Right lobe of liver (tissue), 6 donors: Measurements from ENCODE around the gene GTF2H2. TPM values are rescaled to one million over a fixed set of nuclear protein-coding genes. Genes with fewer than 3 reads are reported as not detected.
A peak's percentile ranks its signal among the peaks of the same experiment; 100 is the strongest.
"Not testable (repeated sequence)": the region's sequence is repeated elsewhere in the genome, so short reads cannot be mapped to it uniquely, and the experiment has no call there.

ENCODE experiments used
- ATAC-seq, 4 donors: fragments of 200-7000 bp; cut with Tn5 transposase; one replicate each; pipeline ENCODE4 v1.9.1; 2020; ENCODE audit warnings: mild to moderate bottlenecking in 4 of 4, moderate library complexity in 4 of 4
- DNase-seq, 3 donors: peaks; one replicate each; pipeline ENCODE4 v3.0.0-alpha.2; 2020
- H3K27ac ChIP-seq, 3 donors: fragments of 200-600 bp; one replicate each; pipeline ENCODE4 v1.8.0; 2022
- H3K27me3 ChIP-seq, 2 donors: fragments of 200-600 bp; one replicate each; pipeline ENCODE4 v1.8.0; 2022
- H3K36me3 ChIP-seq, 4 donors: fragments of 200-600 bp; sonication (generic) in 1 of 4; one replicate each; pipeline versions ENCODE4 v1.5.1 to v1.8.0; 2017 to 2022; ENCODE audit warnings: control low read depth in 1 of 4
- H3K4me1 ChIP-seq, 4 donors: fragments of 200-600 bp; sonication (generic) in 1 of 4; one replicate each; pipeline versions ENCODE4 v1.5.1 to v1.8.0; 2017 to 2022; ENCODE audit warnings: control low read depth in 1 of 4
- H3K4me3 ChIP-seq, 3 donors: fragments of 200-600 bp; one replicate each; pipeline ENCODE4 v1.8.0; 2022
- H3K9me3 ChIP-seq, 4 donors: fragments of 200-600 bp; sonication (generic) in 1 of 4; one replicate each; pipeline versions ENCODE4 v1.5.1 to v1.8.0; 2017 to 2022; ENCODE audit warnings: control low read depth in 1 of 4
- WGBS: methylation state at CpG from one replicate; pipeline ENCODE4 v1.1.6; 2018; ENCODE audit warnings: low coverage, low lambda C conversion rate; ENCODE audit not compliant: insufficient coverage; ENCODE audit errors: missing lambda C conversion rate; 5-methylcytosine and 5-hydroxymethylcytosine counted together
- intact Hi-C, 2 donors: fragments of 100-400 bp; cut with DNase I; formaldehyde crosslinking; loops; one replicate each; pipeline versions ENCODE4 v1.11.2 to v1.14.1; 2022
- long read RNA-seq: library from polyadenylated mRNA; unstranded; transcript quantifications from one replicate; pipeline ENCODE4 v2.0.0, GENCODE V29; 2019
- total RNA-seq, 6 experiments: library from RNA; depleted of rRNA in 2 of 6; stranded (reverse); fragments of >200 nt in 2 of 6; fragmentation: NEBNext Ultra II Directional in 3 of 6; extraction: Animal tissue kit (Norgen Biotek cat#: 25700) in 3 of 6; gene quantifications; one replicate each; pipeline versions ENCODE4 v1.1.0 to v1.2.4, GENCODE V29; 2016 to 2023
- donor health status: DM: no; HTN: yes; CAD: no.
- donor health status: DM: no; HTN: no; CAD: no.
- donor health status: DM: no; HTN: no; CAD: no.
- donor health status: DM: no; HTN: yes; CAD: no.
- donor health status: DM: no; HTN: yes; CAD: no.

GTF2H2 gene
- 10 to 100 TPM in 2 of 6 experiments, 1 to 10 TPM in 4; 5.9 to 14.9 (median 9.1) TPM for total RNA-seq
- long read RNA-seq, partial matches to known transcripts = 0 of 4 reads
- long read RNA-seq, other reads (novel, unspliced or antisense) = 3 of 4 reads

DNA sequence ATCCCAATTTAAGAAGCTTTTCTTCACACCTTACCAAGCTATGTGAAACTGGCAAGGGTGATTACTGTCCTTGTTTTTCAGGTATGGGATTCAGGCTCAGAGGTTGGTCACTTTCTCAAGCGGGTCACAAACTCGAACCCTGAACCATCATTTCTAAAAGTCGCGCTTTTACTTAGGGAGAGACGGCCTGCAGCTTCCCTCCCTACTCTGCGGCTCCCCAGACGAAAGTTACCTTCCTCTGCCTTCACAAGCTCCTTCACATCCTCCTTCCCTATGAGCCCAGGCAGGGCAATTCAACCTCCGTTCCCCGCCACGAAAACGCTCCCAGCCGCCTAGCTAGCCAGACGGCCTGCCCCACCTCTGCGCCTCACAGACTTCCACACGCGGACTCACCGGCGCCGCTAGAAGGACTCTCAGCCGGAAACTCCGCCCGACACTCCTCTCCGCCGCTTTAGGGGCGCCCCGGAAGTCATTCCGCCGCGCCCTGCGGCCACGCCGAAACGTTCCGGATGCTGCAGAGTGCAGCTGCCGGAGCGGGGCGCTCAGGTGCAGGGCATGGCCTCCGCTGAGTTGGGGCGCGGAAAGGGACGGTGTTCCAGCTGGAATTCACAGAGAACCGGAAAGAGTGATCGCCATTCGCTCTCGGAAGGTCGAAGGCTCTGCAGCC is at the start of gene GTF2H2:
Gene GTF2H2, minus strand, starts transcription at position 415 of the 667 bp plus-strand sequence. CDS start 4,913 bp downstream, outside the sequence.
- DNase-seq, H3K36me3 ChIP-seq, H3K9me3 ChIP-seq, H3K27me3 ChIP-seq, H3K4me3 ChIP-seq, H3K4me1 ChIP-seq, intact Hi-C loops, H3K27ac ChIP-seq: not testable (repeated sequence)
- WGBS = no CpG with 5 or more reads among the region's 46 CpGs
- ATAC-seq = peak; percentile 95 to 100 (median 98)

DNA sequence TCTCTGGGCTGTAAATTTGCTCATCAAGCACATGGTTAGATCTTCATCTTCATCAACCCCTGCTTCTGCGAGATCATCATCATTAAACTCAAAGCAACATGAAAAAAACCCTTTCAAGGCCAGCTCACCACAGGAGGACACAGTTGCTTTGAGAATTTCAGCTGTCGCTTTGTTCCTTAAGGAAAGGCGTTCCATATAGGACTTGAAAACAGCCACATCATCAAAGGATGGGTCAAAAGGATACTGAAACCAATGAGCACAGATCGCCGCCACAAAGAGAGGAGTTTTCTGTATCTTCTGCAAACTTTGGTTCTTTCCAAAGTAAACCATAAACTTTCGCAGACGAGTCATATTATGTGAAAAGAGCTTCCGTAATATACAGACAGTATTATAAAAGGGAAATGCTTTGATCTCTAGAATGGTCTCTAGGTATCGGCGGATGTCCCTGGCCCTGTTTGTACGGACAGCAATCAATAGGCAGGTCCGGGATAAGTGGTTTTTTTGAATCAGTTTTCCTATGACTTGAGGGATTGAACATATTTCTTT is 42.3 kb upstream of the GTF2H2 start:
- no CpG with 5 or more reads among the region's 12 CpGs for WGBS
- ATAC-seq, H3K27me3 ChIP-seq, intact Hi-C loops, H3K4me1 ChIP-seq, DNase-seq, H3K36me3 ChIP-seq, H3K4me3 ChIP-seq, H3K27ac ChIP-seq, H3K9me3 ChIP-seq: not testable (repeated sequence)

DNA sequence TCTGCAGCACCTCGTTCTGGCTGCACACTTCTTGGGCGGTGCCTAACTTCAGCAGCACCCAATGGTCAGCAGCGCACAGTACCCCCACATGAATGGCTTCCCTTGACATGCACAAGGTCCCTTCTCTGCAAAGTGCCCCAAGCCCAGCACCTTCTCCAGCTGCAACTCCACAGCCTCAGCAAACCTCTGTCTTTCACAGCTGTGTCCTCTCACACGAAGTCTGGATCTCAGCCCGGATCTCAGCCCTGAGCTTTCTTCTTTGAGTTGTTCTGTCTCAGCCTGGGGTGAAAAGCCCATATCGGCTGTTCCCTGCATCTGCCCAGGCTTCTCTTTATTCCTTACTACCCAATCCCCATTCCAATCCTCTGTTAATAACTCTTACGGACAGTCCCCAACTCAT is 32.5 kb upstream of the GTF2H2 start:
- DNase-seq, H3K27me3 ChIP-seq, H3K4me1 ChIP-seq, H3K4me3 ChIP-seq, intact Hi-C loops, H3K9me3 ChIP-seq, ATAC-seq, H3K27ac ChIP-seq, H3K36me3 ChIP-seq: not testable (repeated sequence)
- WGBS = no CpG with 5 or more reads among the region's 7 CpGs

DNA sequence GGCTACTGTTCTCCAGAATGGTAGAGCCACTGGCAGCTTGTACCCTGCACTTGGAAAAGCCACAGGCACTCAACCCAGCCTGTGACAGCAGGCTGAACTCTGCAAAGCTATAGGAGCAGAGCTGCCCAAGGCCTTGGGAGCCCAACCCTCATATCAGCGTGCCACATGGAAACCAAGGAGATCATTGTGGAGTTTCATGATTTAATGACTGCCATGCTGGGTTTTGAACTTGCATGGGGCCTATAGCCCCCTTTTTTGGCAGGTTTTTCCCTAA is 30.4 kb upstream of the GTF2H2 start:
- H3K9me3 ChIP-seq, H3K4me3 ChIP-seq, H3K27ac ChIP-seq, H3K4me1 ChIP-seq, H3K36me3 ChIP-seq, ATAC-seq, H3K27me3 ChIP-seq, intact Hi-C loops, DNase-seq: not testable (repeated sequence)
- WGBS = no CpG with 5 or more reads among the region's 1 CpG

DNA sequence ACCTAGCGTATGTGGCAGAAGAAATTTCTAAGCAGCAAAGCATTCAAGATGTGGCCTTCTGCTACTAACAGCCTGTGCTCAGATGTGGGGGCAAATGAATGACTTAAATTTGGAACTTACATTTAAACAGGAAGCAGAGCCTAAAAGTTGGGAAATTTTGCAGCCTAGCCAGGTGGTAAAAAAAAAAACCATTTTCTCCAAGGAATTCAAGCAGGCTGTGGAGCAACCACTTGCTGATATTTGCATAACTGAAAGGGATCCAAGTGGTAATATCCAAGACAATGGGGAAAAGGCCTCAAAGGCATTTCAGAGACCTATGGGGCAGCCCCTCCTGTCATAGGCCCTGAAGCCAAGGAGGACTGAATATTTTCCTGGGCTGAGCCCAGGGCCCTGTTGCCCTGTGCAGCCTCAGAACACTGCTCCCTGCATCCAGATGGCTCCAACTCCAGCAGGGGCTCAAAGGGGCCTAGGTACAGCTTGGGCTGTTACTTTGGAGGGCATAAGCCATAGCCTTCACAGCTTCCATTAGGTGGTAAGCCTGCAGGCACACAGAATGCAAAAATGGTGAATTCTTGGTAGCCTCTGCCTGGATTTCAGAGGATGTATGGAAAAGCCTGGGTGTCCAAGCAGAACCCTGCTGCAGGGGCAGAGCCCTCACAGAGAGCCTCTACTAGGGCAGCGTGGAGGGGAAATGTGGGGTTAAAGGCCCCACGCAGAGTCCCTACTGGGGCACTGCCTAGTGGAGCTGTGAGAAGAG is 29.9 kb upstream of the GTF2H2 start:
- ATAC-seq, DNase-seq, H3K27me3 ChIP-seq, H3K36me3 ChIP-seq, H3K4me3 ChIP-seq, intact Hi-C loops, H3K4me1 ChIP-seq, H3K27ac ChIP-seq, H3K9me3 ChIP-seq: not testable (repeated sequence)
- WGBS = 100% methylated on average over 1 of the region's 3 CpGs

DNA sequence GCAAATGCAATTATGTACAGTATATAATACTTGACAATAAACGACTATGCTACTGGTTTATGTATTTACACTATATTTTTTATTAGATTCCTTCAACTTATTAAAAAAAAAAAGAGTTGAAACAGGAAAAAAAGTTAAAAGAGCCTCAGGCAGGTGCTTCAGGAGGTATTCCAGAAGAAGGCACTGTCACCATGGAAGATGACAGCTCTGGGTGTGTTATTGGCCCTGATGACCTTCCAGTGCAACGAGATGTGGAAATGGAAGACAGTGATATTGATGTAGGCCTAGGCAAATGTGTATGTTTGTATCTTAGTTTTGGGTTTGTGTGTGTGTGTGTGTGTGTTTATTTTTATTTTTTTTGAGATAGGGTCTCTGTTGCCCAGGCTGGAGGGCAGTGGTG is 22.3 kb upstream of the GTF2H2 start:
- H3K27me3 ChIP-seq, H3K27ac ChIP-seq, H3K4me3 ChIP-seq, H3K36me3 ChIP-seq, ATAC-seq, H3K9me3 ChIP-seq, intact Hi-C loops, DNase-seq, H3K4me1 ChIP-seq: not testable (repeated sequence)
- WGBS = 100% methylated on average over 1 of the region's 2 CpGs

DNA sequence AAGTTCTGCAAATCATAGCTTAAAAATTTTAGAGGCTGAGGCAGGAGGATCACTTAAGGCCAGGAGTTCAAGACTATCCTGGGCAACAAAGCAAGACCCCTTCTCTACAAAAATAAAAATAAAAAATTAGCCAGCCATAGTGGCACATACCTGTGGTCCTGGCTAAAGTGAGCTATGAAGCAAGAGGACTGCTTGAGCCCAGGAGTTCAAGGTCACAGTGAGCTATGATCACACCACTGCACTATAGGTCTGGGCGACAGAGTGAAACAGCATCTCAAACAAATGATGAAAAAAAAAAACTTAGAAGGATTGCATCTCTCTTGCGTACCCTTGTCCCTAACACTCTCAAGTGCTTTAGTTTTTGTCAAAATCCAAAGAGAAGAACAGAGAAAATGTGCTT is 21.3 kb upstream of the GTF2H2 start:
- DNase-seq, H3K27me3 ChIP-seq, intact Hi-C loops, H3K9me3 ChIP-seq, H3K4me3 ChIP-seq, H3K27ac ChIP-seq, H3K4me1 ChIP-seq, H3K36me3 ChIP-seq: not testable (repeated sequence)
- WGBS = no CpG with 5 or more reads among the region's 2 CpGs
- peak; percentile 29 to 77 (median 61) for ATAC-seq

DNA sequence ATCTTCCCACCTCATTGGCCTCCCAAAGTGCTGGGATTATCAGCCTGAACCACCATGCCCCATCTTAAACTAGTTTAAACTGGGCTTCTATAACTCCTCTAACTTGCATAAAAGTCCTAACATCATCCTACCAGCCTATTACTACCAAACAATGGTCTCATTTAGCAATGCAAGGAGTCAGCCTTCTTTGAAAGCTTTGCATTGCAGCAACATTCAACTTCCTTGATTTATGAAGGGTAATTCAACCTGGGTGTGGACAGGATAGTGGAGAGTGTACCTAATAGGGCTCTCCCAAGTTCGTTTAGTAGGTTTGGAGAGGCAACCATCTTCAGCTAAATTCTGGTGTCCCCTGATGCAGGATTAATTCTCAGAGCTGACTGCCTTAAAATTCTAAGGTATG is 18.7 kb upstream of the GTF2H2 start:
- H3K27me3 ChIP-seq, DNase-seq, intact Hi-C loops, H3K4me3 ChIP-seq, H3K4me1 ChIP-seq, H3K36me3 ChIP-seq, H3K27ac ChIP-seq, H3K9me3 ChIP-seq, ATAC-seq: not testable (repeated sequence)
- no CpG with 5 or more reads among the region's 1 CpG for WGBS

DNA sequence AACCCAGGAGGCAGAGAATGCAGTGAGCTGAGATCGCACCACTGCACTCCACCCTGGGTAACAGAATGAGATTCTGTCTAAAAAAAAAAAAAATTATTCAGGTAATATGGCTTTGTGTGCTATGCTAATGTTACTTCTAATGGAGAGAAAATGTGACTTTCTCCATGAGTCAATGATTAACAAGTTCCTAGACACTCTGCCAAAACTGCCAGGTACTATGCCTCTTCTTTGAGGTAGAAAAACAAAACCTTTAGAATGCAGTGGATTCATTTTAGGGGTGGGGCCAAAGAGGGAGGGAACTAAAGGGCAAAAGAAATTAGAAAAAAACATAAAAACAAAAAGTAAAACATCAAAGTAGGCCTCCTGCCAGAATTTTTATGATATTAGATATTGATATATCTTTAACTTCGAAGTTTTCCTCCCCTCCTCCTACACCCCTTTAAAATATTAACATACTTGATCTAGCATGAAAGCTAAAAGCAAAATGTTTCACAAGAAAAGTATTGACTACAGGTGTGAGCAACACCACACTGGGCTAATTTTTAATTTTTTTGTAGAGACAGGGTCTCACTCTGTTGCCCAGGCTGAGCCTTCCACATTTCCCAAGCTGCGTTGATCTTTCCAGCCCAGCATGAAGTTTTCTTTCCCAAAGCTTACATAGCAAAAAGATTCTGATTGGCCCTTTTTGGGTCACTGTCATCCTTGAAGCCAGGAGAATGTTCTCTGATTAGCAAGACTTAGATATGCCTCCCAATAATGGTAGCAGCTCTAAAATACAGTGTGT is 17.0 kb upstream of the GTF2H2 start:
- H3K4me3 ChIP-seq, H3K9me3 ChIP-seq, H3K27ac ChIP-seq, intact Hi-C loops, H3K4me1 ChIP-seq, DNase-seq, H3K36me3 ChIP-seq, H3K27me3 ChIP-seq: not testable (repeated sequence)
- no CpG with 5 or more reads among the region's 3 CpGs for WGBS
- ATAC-seq = peak; percentile 74 to 87 (median 80)

DNA sequence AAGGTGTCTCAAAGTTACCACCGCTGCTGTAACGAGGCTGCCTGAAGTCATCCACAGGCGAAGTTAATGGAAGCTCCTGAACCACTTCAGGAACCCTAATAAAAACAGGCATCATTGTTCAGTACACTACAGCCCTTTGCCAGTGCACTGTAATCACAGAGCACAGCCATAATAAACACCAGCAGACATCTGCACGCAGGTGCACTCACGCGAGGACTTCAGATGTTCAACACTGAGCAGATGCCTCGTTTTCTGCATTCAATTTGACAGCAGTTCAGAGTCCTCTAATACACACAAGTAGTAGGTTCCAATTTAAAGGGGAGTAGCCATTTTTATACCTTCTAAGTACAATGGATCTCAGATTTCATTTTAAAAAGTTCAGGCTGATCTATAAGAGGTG is 15.4 kb upstream of the GTF2H2 start:
- H3K36me3 ChIP-seq, H3K4me1 ChIP-seq, H3K27ac ChIP-seq, H3K4me3 ChIP-seq, intact Hi-C loops, H3K9me3 ChIP-seq, DNase-seq, H3K27me3 ChIP-seq: not testable (repeated sequence)
- peak; percentile 15 to 46 (median 30) for ATAC-seq
- WGBS = no CpG with 5 or more reads among the region's 7 CpGs

DNA sequence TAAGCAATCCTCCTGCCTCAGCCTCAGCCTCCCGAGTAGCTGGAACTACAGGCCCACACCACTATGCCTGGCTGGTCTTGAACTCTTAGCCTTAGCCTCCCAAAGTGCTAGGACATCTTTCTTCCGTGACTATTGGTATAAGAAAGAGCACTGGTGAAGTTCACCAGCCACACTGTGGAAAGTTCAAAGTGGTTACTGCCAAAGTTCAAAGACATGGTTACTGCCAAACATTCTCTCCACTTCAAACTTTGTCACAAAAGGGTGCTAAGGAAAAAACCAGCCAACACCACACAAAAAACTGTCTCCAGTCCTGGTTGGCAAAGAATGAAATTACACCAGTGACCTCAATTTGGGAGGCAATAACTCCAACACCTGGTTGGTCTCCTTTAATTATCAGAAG is 14.9 kb upstream of the GTF2H2 start:
- DNase-seq, H3K9me3 ChIP-seq, H3K27ac ChIP-seq, intact Hi-C loops, H3K4me1 ChIP-seq, H3K27me3 ChIP-seq, H3K4me3 ChIP-seq, H3K36me3 ChIP-seq: not testable (repeated sequence)
- ATAC-seq = peak in 3 of 4 donors; percentile 33 to 52 (median 46)
- WGBS = no CpG with 5 or more reads among the region's 2 CpGs
